Spleen (tissue), 7 donors: ENCODE data around the gene MEIOSIN.

Experiments used
- CTCF ChIP-seq, 11 experiments: fragments of 200-600 bp in 7 of 11; fragments of 450-650 bp in 4 of 11; sonication (generic) in 4 of 11; IDR thresholded peaks in 8 of 11; conservative IDR thresholded peaks in 3 of 11; 1 replicate in 7 of 11; 2 replicates in 4 of 11; pipeline versions ENCODE4 v1.4.0 to v1.8.0; 2016 to 2021; ENCODE audit warnings: antibody characterized with exemption in 11 of 11, inconsistent platforms in 4 of 11, mild to moderate bottlenecking in 1 of 11
- POLR2A ChIP-seq, 3 donors: fragments of 450-650 bp; IDR thresholded peaks; one replicate each; pipeline ENCODE4 v1.5.1; 2017; ENCODE audit warnings: antibody characterized with exemption in 3 of 3, mild to moderate bottlenecking in 1 of 3
- donor health status: DM: no; HTN: no; CAD: no; lungs with moderate emphysema.
- donor health status: DM: no; HTN: no; CAD: no.
- donor health status: DM: no; HTN: no; CAD: no.

- no peak for TF ChIP-seq POLR2A (IDR thresholded peaks at IDR 0.05)
- TF ChIP-seq CTCF (IDR thresholded peaks at IDR 0.05 in 8 of 11, conservative IDR thresholded peaks at IDR 0.05 in 3 of 11) = no peak
These were observed 35.4 kb downstream of the MEIOSIN start for GRCh38 chr19:45768655-45768983.
